ENCODE measurements around the gene ISX.

- no peak for TF ChIP-seq EZH2 (IDR thresholded peaks at IDR 0.05; ENCODE audit: insufficient read depth, poor library complexity, severe bottlenecking)
- TF ChIP-seq EZH2phosphoT487 (IDR thresholded peaks at IDR 0.05; ENCODE audit: insufficient read depth, low read depth), result no peak
Measured at GRCh38 chr22:35131525-35132000, 65.6 kb downstream of the ISX start.
